ENCODE data around the gene LYRM4. TPM values are rescaled to one million over a fixed set of nuclear protein-coding genes. Genes with fewer than 3 reads are reported as not detected.
"Not testable (repeated sequence)": the region's sequence is repeated elsewhere in the genome, so short reads cannot be mapped to it uniquely, and the experiment has no call there.

LYRM4 gene
- total RNA-seq, 1 experiment from 2014 or later: 16.5 TPM

DNA sequence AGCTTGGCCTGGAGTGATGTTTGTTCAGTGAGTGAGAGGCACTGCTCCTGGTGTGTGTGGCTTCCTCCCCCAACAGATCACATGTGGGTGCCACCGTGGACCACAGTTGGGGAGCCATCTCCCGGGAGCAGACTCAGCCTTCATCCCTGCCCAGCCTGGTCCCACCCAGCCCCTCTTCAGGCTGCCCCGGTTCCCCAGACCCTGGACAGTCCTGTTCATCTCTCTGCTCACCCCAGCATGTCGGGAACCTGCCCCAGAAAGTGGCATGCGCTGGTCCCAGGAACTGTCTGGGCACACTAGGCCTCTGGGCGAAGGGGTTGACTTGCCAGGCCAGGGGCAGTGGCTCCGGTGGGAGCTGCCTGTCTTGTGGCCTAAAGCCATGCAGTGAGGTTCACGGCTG, 197.1 kb downstream of the LYRM4 start:
- Mint-ChIP-seq H3K4me3 (ENCODE audit: low read depth, unreplicated experiment) (no peak overlapping the region), H3K27me3 (ENCODE audit: unreplicated experiment) (no peaks in the 10 kb centered on the region), H3K27ac (ENCODE audit: unreplicated experiment) (no peak overlapping the region), H3K4me1 (ENCODE audit: low read depth, unreplicated experiment) (no peaks in the 10 kb centered on the region), H3K9me3 (ENCODE audit: low read depth, unreplicated experiment) (no peaks in the 10 kb centered on the region), H3K36me3 (ENCODE audit: insufficient read depth, unreplicated experiment) (no peaks in the 10 kb centered on the region)
- CTCF ChIA-PET: no interaction called here
- DNase-seq: no peak
- no TSS peak for BruUV-seq (replicated peaks)
- TF ChIP-seq, protein P1, sequence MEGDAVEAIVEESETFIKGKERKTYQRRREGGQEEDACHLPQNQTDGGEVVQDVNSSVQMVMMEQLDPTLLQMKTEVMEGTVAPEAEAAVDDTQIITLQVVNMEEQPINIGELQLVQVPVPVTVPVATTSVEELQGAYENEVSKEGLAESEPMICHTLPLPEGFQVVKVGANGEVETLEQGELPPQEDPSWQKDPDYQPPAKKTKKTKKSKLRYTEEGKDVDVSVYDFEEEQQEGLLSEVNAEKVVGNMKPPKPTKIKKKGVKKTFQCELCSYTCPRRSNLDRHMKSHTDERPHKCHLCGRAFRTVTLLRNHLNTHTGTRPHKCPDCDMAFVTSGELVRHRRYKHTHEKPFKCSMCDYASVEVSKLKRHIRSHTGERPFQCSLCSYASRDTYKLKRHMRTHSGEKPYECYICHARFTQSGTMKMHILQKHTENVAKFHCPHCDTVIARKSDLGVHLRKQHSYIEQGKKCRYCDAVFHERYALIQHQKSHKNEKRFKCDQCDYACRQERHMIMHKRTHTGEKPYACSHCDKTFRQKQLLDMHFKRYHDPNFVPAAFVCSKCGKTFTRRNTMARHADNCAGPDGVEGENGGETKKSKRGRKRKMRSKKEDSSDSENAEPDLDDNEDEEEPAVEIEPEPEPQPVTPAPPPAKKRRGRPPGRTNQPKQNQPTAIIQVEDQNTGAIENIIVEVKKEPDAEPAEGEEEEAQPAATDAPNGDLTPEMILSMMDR (IDR thresholded peaks at IDR 0.05; ENCODE audit: unreplicated experiment): no peak
- intact Hi-C loops (cut with micrococcal nuclease; ENCODE audit: unreplicated experiment): no loop called here

DNA sequence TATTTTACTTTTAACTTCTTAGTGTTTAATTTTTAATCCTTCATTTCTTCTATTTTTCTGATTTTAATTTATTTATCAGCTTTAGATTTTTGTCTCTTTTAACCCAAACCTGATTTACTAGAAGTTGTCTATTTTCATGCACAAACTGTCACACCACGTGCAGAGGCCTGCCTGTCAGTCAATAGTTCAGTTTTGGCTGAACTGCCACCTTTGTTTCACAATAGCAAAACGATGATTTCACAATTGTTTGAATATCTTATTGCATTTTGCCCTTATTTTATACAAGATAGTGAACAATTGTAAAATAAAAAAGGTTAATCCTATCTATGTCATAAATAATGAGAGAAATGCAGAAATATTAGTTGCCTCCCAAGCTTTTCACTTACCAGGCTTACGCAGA, 199.6 kb downstream of the LYRM4 start:
- intact Hi-C loops (cut with micrococcal nuclease; ENCODE audit: unreplicated experiment): no loop called here
- BruUV-seq (replicated peaks): no TSS peak
- TF ChIP-seq, protein P1 (IDR thresholded peaks at IDR 0.05; ENCODE audit: unreplicated experiment): no peak
- no peaks in the 10 kb centered on the region for H3K9me3 Mint-ChIP-seq (ENCODE audit: low read depth, unreplicated experiment)
- no peak for DNase-seq
- no peaks in the 10 kb centered on the region for H3K36me3 Mint-ChIP-seq (ENCODE audit: insufficient read depth, unreplicated experiment)
- CTCF ChIA-PET: no interaction called here
- H3K4me3 Mint-ChIP-seq (ENCODE audit: low read depth, unreplicated experiment): no peak overlapping the region
- no peaks in the 10 kb centered on the region for H3K4me1 Mint-ChIP-seq (ENCODE audit: low read depth, unreplicated experiment)
- no peaks in the 10 kb centered on the region for H3K27me3 Mint-ChIP-seq (ENCODE audit: unreplicated experiment)
- no peak overlapping the region for H3K27ac Mint-ChIP-seq (ENCODE audit: unreplicated experiment)

DNA sequence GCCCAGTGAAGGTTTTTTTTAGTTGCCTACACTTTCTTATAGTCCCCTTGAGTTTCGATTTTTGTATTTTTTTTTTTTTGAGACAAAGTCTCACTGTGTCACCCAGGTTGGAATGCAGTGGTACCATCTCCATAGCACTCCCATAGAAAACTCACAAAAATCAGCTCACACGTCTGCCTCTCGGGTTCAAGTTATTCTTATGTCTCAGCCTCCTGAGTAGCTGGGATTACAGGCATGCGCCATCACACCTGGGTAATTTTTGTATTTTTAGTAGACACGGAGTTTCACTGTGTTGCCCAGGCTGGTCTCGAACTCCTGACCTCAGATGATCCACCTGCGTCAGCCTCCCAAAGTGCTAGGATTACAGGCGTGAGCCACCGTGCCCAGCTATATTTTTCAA, 200.3 kb downstream of the LYRM4 start:
- H3K9me3 Mint-ChIP-seq (ENCODE audit: low read depth, unreplicated experiment); H3K27me3 Mint-ChIP-seq (ENCODE audit: unreplicated experiment); intact Hi-C loops (cut with micrococcal nuclease; ENCODE audit: unreplicated experiment); H3K4me3 Mint-ChIP-seq (ENCODE audit: low read depth, unreplicated experiment); DNase-seq; BruUV-seq (replicated peaks); H3K4me1 Mint-ChIP-seq (ENCODE audit: low read depth, unreplicated experiment); H3K27ac Mint-ChIP-seq (ENCODE audit: unreplicated experiment); H3K36me3 Mint-ChIP-seq (ENCODE audit: insufficient read depth, unreplicated experiment); CTCF ChIA-PET: not testable (repeated sequence)

DNA sequence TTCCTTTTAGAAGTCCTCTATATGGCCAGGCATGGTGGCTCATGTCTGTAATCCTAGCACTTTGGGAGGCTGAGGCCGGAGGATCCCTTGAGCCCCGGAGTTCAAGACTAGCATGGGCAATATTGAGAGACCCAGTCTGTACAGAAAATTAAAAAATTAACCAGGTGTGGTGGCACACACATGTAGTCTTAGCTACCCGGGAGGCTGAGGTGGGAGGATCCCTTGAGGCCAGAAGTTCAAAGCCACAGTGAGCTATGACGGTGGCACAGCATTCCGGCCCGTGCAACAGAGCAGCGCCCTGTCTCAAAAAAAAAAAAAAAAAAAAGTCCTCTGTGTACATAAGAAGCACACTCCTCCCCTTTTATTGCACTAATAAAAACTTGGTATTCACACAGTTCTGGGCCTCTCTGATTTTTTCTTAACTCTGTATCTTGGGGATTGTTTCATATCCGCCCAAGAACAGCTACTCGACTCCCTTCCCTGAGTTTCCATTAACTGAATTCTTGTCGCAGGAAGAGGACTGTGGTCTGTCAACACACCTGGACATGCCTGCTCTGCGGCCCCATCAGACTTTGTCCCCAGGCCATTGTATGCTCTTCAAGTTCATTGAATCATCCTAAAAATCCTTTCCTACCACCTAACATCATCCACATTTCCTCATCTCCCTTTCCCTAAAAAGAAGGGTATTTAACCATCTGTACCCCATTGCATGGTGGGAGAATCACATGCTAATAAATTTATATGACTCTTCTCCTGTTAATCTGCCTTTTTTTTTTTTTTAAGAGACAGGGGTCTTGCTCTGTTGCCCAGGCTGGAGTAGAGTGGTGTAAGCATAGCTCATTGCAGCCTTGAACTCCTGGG, 201.5 kb downstream of the LYRM4 start:
- intact Hi-C loops (cut with micrococcal nuclease; ENCODE audit: unreplicated experiment): loop anchor here (10.0 kb wide), 1 partner anchor 246 kb away; no protein-coding TSS in a partner anchor
- no peaks in the 10 kb centered on the region for H3K36me3 Mint-ChIP-seq (ENCODE audit: insufficient read depth, unreplicated experiment)
- H3K4me1 Mint-ChIP-seq (ENCODE audit: low read depth, unreplicated experiment): no peaks in the 10 kb centered on the region
- no peak overlapping the region for H3K27ac Mint-ChIP-seq (ENCODE audit: unreplicated experiment)
- TF ChIP-seq, protein P1 (IDR thresholded peaks at IDR 0.05; ENCODE audit: unreplicated experiment): no peak
- no peaks in the 10 kb centered on the region for H3K27me3 Mint-ChIP-seq (ENCODE audit: unreplicated experiment)
- no TSS peak for BruUV-seq (replicated peaks)
- DNase-seq: no peak
- H3K9me3 Mint-ChIP-seq (ENCODE audit: low read depth, unreplicated experiment): no peaks in the 10 kb centered on the region
- CTCF ChIA-PET: no interaction called here
- no peak overlapping the region for H3K4me3 Mint-ChIP-seq (ENCODE audit: low read depth, unreplicated experiment)

Small RNAs within 50 kb of the gene (microRNA-seq; reads per million reads assigned to microRNA genes)
- gene MIR3691: 7.0 reads per million, percentile 25 among the genes with 10 or more reads in this experiment

Other genes with a start within 250 kb of the LYRM4 start
- gene PPP1R3G, start 175.6 kb downstream of the LYRM4 start, total RNA-seq (2022): 0.07 and 0.20 TPM in 2 replicates
- gene FARS2, start 563 bp upstream of the LYRM4 start, total RNA-seq (2022): 13.4 and 14.3 TPM in 2 replicates

All from Calu3 (cell line).